HG02623 (cell line): ENCODE measurements around the gene GGTLC2.

Source experiments
- ATAC-seq: cut with Tn5 transposase; IDR thresholded peaks from one replicate; pipeline ENCODE4 v1.9.1; 2021; ENCODE audit warnings: moderate library complexity; ENCODE audit not compliant: unreplicated experiment

Gene GGTLC2

DNA sequence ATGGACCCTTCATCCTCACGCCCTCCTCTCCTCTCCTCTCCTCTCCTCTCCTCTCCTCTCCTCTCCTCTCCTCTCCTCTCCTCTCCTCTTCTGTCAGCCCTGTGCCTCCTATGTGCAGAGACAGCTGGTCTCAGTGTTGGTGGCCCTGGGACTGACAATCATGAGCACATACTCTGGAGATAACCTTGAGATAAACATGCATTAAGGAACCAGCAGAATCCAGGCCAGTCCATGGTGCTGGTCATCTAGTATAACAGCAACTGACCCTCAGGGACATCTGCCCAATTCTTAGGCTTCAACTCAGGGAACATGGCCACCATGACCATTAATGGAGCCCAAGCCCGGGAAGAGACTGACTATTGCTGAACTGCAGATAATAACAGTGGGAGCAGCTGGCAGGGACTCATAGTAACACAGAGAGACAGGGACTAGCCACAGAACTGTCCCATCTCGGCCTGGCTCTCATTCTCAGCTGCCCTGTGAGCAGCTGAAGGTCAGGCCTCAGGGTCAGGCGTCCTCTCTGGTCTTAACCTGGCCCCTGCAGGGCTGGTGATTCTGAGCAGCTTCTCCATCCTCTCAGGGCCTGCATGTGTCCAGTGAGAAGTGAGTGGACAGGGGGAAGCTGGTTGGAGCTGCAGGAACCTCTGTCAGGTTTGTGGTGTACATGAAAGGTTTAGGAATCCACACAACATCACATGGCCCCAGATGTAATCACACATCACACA lies 45.4 kb downstream of the GGTLC2 start:
- ATAC-seq: no peak

DNA sequence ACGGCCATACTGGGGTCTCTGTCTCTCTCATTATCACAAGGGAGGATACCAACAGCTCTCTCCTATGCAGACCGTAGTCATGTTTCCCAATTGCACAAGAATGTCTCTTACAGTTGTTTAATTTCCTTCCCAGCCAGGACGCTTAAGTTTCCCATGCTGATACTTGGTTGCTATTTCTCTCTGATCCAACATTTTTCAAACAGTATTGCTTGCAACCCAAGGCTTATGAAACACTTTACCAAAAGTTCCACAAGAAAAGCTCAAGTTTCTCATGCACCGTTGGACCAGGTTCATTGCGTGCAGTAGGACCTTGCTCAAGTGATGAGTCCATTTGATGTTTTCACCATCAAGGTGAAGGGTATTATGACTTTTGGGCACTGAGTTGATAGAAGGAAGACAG lies 46.6 kb downstream of the GGTLC2 start:
- ATAC-seq: no peak

DNA sequence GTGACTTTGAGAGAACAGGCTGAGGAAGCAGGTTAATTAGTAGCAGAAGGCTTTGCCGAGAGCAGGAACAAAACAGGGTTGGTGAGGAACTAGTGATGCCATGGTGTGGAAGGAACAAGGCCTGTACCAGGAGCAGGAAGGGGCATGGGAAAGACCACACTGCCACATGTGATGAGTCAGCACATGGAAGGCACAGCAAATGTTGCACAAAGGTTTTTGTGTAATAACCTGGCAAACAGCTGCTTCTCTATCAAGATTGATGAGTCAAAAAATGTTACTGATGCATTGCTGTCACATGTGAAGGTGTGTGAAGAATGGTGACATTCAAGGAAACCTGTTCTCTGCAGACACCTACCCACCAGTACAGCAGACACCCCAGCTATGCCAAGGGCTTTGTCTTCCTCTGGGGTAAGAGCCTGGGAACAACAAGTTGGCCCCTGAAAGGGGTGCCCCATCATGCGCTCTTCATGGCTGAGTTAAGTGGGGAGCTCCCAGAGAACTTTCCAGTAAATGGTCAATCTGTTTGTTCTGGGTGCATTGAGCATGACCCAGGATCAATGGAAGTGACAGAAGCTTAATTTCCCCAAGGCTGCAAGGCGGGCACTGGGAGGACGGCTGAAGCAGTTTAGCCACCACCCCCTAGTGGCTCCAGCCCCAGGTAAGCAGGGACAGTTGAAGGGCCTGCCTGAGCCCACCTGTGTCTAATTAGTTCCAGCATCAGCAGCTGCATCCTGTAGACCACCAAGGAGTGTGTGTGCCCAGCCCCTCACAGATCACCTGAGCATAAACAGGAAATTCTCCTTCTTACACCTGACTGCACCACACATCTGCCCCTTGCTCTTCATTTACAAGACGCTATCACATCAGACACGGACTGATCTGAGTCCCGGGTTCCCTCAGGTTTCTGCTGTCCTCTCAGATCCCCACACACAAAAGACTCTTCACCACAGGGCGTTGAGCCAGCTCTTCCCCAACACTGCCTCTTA lies 47.6 kb downstream of the GGTLC2 start:
- no peak for ATAC-seq

DNA sequence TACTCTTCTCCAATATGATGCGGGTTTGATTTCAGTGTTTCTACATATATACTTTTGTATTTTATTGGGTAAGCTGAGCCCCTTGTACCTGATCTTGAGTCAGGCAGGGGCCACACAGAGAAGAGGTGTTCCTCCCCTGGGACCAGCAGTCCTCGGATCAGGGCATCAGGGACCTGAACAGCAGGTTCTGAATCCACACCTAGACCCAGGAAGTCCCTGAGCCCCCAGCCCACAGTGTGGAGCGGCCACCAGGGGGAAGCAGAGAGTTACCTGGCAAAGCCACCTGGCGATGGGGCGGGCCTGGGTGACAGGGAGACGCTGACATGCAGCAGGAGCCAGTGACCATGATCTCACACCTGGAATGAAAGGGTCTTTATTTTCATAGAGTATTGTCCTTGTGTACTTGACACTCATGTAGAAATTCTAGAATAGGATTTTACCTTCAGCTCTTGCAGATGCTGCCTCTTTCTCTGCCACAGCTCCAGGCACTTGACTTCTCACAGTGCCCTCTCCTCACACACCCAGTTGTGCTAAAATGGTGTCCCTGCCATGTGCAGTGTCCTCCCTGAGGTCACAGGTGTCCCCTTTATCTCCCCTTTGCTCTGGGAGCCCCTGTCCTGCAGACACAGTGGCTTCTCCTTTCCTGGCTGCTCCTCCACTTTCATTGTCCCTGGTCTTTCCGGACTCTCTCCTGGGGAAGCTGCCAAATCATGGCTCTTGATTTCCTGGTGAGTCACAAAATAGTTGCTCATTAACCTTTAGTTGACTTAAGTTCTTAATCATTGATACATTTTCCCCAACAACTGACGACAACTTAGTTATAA lies 48.5 kb downstream of the GGTLC2 start:
- ATAC-seq: no peak

DNA sequence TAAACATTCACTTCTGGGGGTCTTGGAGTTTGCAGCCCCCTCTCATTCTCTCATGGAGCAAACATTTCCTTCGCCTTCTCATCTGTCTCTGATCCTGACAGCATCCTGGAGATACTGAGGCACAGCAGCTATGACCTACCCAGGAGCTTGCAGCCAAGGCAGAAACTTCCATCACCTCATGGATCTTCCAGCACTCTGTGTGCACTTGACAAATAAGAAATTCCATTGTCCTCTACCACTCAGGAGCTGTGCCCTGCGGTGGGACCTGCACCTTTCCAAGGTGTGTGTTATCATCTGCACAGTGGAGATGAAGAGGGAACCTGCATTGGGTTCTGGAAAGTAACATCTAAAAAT lies 49.1 kb downstream of the GGTLC2 start:
- ATAC-seq: no peak

DNA sequence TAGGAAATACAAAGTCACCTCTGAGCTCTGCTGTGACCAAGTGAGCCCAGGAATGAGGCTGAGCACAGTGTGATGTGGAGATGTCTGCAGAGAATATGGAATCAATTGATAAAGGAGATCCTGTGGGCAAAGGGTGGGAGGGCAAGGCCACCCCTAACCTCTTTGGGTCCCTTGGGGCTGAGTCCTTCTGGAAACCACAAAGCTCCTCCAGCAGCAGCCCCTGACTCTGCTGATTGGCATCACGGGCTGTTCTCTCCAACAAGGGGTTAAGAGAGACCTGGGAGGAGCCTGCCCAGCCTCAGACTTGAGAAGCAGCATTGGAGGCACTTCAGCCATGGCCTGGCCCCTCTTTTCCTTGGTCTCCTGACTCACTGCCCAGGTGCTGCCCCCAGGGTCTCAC lies 49.7 kb downstream of the GGTLC2 start:
- no peak for ATAC-seq

DNA sequence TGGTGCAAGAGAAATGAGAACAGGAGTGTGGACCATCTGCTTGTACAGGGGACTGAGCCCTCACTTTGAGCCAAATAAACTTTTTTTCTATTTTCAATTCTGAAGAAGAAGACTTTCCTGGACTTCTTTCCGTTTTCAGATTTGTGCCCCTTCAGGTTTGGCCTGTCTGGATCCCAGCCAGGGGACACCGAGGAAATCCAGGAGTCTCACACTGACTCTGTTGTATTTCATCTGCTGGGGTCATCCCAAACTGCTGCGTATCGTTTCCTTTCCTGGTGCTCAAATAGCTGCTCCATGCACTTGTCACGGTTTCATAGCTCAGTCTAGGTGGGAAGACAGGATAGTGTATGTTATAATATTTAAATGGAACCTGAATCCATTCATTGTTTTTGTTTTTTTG lies 51.7 kb downstream of the GGTLC2 start:
- no peak for ATAC-seq
